OCI-LY7 (cell line): ENCODE measurements around the gene SIAE.

ENCODE experiments used
- CTCF ChIP-seq: fragments of 200-600 bp; sonication (generic); conservative IDR thresholded peaks from 2 replicates; pipeline ENCODE4 v1.5.1; 2014; ENCODE audit warnings: mild to moderate bottlenecking, antibody characterized with exemption, low read length, moderate library complexity, mixed read lengths
- EZH2phosphoT487 ChIP-seq: fragments of 200-600 bp; sonication (generic); IDR thresholded peaks from 2 replicates; pipeline ENCODE4 v1.6.1; 2018; ENCODE audit warnings: low read depth, borderline replicate concordance, mild to moderate bottlenecking, mixed run types, antibody characterized with exemption, low read length, moderate library complexity, mixed read lengths

GRCh38 chr11:124629961-124630360, 43.6 kb downstream of the SIAE start:
- TF ChIP-seq CTCF (no peak), EZH2phosphoT487 (no peak)
